ENCODE measurements around the gene APCDD1L. TPM values are rescaled to one million over a fixed set of nuclear protein-coding genes. Genes with fewer than 3 reads are reported as not detected.
"Not testable (repeated sequence)": the region's sequence is repeated elsewhere in the genome, so short reads cannot be mapped to it uniquely, and the experiment has no call there.

Gene APCDD1L
- total RNA-seq, 2 donors from 2014 or later: not detected

- DNase-seq (ENCODE audit: low spot score) (no peak), ATAC-seq (no peak)
- H3K9me3 Mint-ChIP-seq: no peaks in the 10 kb centered on the region
- H3K36me3 Mint-ChIP-seq: no peaks in the 10 kb centered on the region
- H3K4me1 Mint-ChIP-seq (ENCODE audit: low read depth in 2 of 2): peaks cover 26 to 38% of the 10 kb centered on the region in 2 donors
- H3K4me3 Mint-ChIP-seq: no peak overlapping the region
- H3K27me3 Mint-ChIP-seq: no peaks in the 10 kb centered on the region
- H3K27ac Mint-ChIP-seq: no peak overlapping the region
Measured at GRCh38 chr20:58435237-58435636, 80.0 kb downstream of the APCDD1L start.

GRCh38 chr20:58434326-58434725, 80.9 kb downstream of the APCDD1L start:
- Mint-ChIP-seq H3K27ac (no peak overlapping the region), H3K4me3 (no peak overlapping the region), H3K4me1 (ENCODE audit: low read depth in 2 of 2) (peaks cover 26 to 37% of the 10 kb centered on the region in 2 donors), H3K36me3 (no peaks in the 10 kb centered on the region), H3K9me3 (no peaks in the 10 kb centered on the region), H3K27me3 (no peaks in the 10 kb centered on the region)
- DNase-seq (ENCODE audit: low spot score): no peak
- no peak for ATAC-seq

GRCh38 chr20:58433759-58434158, 81.4 kb downstream of the APCDD1L start:
- Mint-ChIP-seq H3K27me3 (no peaks in the 10 kb centered on the region), H3K4me1 (ENCODE audit: low read depth in 2 of 2) (peaks cover 26 to 40% of the 10 kb centered on the region in 2 donors), H3K9me3 (no peaks in the 10 kb centered on the region), H3K4me3 (no peak overlapping the region), H3K27ac (peak overlapping the region in 1 of 2 donors; percentile 45), H3K36me3 (no peaks in the 10 kb centered on the region)
- ATAC-seq (no peak), DNase-seq (ENCODE audit: low spot score) (no peak)

- no peaks in the 10 kb centered on the region for H3K36me3 Mint-ChIP-seq
- H3K27me3 Mint-ChIP-seq: no peaks in the 10 kb centered on the region
- DNase-seq (ENCODE audit: low spot score): no peak
- peaks cover 26 to 39% of the 10 kb centered on the region in 2 donors for H3K4me1 Mint-ChIP-seq (ENCODE audit: low read depth in 2 of 2)
- no peak overlapping the region for H3K4me3 Mint-ChIP-seq
- ATAC-seq: no peak
- H3K27ac Mint-ChIP-seq: peak overlapping the region in 1 of 2 donors; percentile 45
- H3K9me3 Mint-ChIP-seq: no peaks in the 10 kb centered on the region
Measured at GRCh38 chr20:58433029-58433647, 82.1 kb downstream of the APCDD1L start.

- H3K4me3 Mint-ChIP-seq: no peak overlapping the region
- peaks cover 20 to 33% of the 10 kb centered on the region in 2 donors for H3K4me1 Mint-ChIP-seq (ENCODE audit: low read depth in 2 of 2)
- no peaks in the 10 kb centered on the region for H3K27me3 Mint-ChIP-seq
- ATAC-seq (no peak), DNase-seq (ENCODE audit: low spot score) (no peak)
- H3K36me3 Mint-ChIP-seq: no peaks in the 10 kb centered on the region
- H3K27ac Mint-ChIP-seq: no peak overlapping the region
- no peaks in the 10 kb centered on the region for H3K9me3 Mint-ChIP-seq
Measured at GRCh38 chr20:58432186-58432954, 82.8 kb downstream of the APCDD1L start.

- H3K4me1 Mint-ChIP-seq (ENCODE audit: low read depth in 2 of 2): peaks cover 18 to 31% of the 10 kb centered on the region in 2 donors
- no peak overlapping the region for H3K27ac Mint-ChIP-seq
- no peaks in the 10 kb centered on the region for H3K27me3 Mint-ChIP-seq
- ATAC-seq (no peak), DNase-seq (ENCODE audit: low spot score) (no peak)
- H3K36me3 Mint-ChIP-seq: no peaks in the 10 kb centered on the region
- no peak overlapping the region for H3K4me3 Mint-ChIP-seq
- H3K9me3 Mint-ChIP-seq: no peaks in the 10 kb centered on the region
Measured at GRCh38 chr20:58431134-58431533, 84.1 kb downstream of the APCDD1L start.

- Mint-ChIP-seq H3K27me3 (no peaks in the 10 kb centered on the region), H3K4me3 (no peak overlapping the region), H3K36me3 (peaks cover 6% of the 10 kb centered on the region), H3K9me3 (no peaks in the 10 kb centered on the region), H3K4me1 (ENCODE audit: low read depth in 2 of 2) (peaks cover 18 to 26% of the 10 kb centered on the region in 2 donors), H3K27ac (no peak overlapping the region)
- no peak for DNase-seq (ENCODE audit: low spot score)
- ATAC-seq: no peak
Measured at GRCh38 chr20:58429303-58429702, 85.9 kb downstream of the APCDD1L start.

- no peak for DNase-seq (ENCODE audit: low spot score)
- no peak for ATAC-seq
- Mint-ChIP-seq H3K4me3 (no peak overlapping the region), H3K27me3 (no peaks in the 10 kb centered on the region), H3K27ac (no peak overlapping the region), H3K4me1 (ENCODE audit: low read depth in 2 of 2) (peaks cover 17 to 25% of the 10 kb centered on the region in 2 donors), H3K36me3 (peaks cover 6% of the 10 kb centered on the region), H3K9me3 (no peaks in the 10 kb centered on the region)
Measured at GRCh38 chr20:58428364-58428763, 86.8 kb downstream of the APCDD1L start.

- not testable (repeated sequence) for H3K9me3 Mint-ChIP-seq; H3K4me3 Mint-ChIP-seq; ATAC-seq; H3K27me3 Mint-ChIP-seq; H3K27ac Mint-ChIP-seq; H3K36me3 Mint-ChIP-seq; DNase-seq (ENCODE audit: low spot score)
- H3K4me1 Mint-ChIP-seq (ENCODE audit: low read depth in 2 of 2): peaks cover 9 to 18% of the 10 kb centered on the region in 2 donors
Measured at GRCh38 chr20:58427571-58427970, 87.6 kb downstream of the APCDD1L start.

- H3K27me3 Mint-ChIP-seq: no peaks in the 10 kb centered on the region
- H3K27ac Mint-ChIP-seq: no peak overlapping the region
- peaks cover 10% of the 10 kb centered on the region for H3K36me3 Mint-ChIP-seq
- H3K9me3 Mint-ChIP-seq: no peaks in the 10 kb centered on the region
- DNase-seq (ENCODE audit: low spot score): no peak
- no peak overlapping the region for H3K4me3 Mint-ChIP-seq
- peaks cover 11 to 18% of the 10 kb centered on the region in 2 donors for H3K4me1 Mint-ChIP-seq (ENCODE audit: low read depth in 2 of 2)
- ATAC-seq: no peak
Measured at GRCh38 chr20:58424218-58424969, 90.8 kb downstream of the APCDD1L start.

GRCh38 chr20:58421497-58421850, 93.7 kb downstream of the APCDD1L start:
- no peak for ATAC-seq
- DNase-seq (ENCODE audit: low spot score): no peak
- peaks cover 12% of the 10 kb centered on the region for H3K36me3 Mint-ChIP-seq
- H3K4me1 Mint-ChIP-seq (ENCODE audit: low read depth in 2 of 2): peaks cover 25% of the 10 kb centered on the region in 2 donors
- no peaks in the 10 kb centered on the region for H3K9me3 Mint-ChIP-seq
- no peak overlapping the region for H3K4me3 Mint-ChIP-seq
- no peaks in the 10 kb centered on the region for H3K27me3 Mint-ChIP-seq
- H3K27ac Mint-ChIP-seq: no peak overlapping the region

GRCh38 chr20:58420798-58421496, 94.3 kb downstream of the APCDD1L start:
- ATAC-seq (no peak), DNase-seq (ENCODE audit: low spot score) (no peak)
- no peak overlapping the region for H3K27ac Mint-ChIP-seq
- H3K4me3 Mint-ChIP-seq: no peak overlapping the region
- H3K27me3 Mint-ChIP-seq: no peaks in the 10 kb centered on the region
- peaks cover 12% of the 10 kb centered on the region for H3K36me3 Mint-ChIP-seq
- H3K4me1 Mint-ChIP-seq (ENCODE audit: low read depth in 2 of 2): peaks cover 30% of the 10 kb centered on the region in 2 donors
- no peaks in the 10 kb centered on the region for H3K9me3 Mint-ChIP-seq

GRCh38 chr20:58418949-58419748, 96.0 kb downstream of the APCDD1L start:
- Mint-ChIP-seq H3K36me3 (peaks cover 6% of the 10 kb centered on the region), H3K4me1 (ENCODE audit: low read depth in 2 of 2) (peaks cover 29 to 36% of the 10 kb centered on the region in 2 donors), H3K9me3 (no peaks in the 10 kb centered on the region), H3K27me3 (no peaks in the 10 kb centered on the region), H3K4me3 (no peak overlapping the region), H3K27ac (no peak overlapping the region)
- ATAC-seq (no peak), DNase-seq (ENCODE audit: low spot score) (no peak)
